Spleen (tissue), 11 donors: ENCODE data around the gene DDX24. TPM values are rescaled to one million over a fixed set of nuclear protein-coding genes. Genes with fewer than 3 reads are reported as not detected.

Experiments
- DNase-seq: peaks from one replicate; pipeline ENCODE4 v3.0.0-alpha.2; 2020
- H3K27ac ChIP-seq, 8 donors: fragments of 200-600 bp; sonication (generic) in 7 of 8; 1 replicate in 4 of 8; 2 replicates in 4 of 8; pipeline versions ENCODE4 v1.5.0 to v1.8.0; 2016 to 2021; ENCODE audit warnings: inconsistent platforms in 4 of 8, mild to moderate bottlenecking in 4 of 8, moderate library complexity in 1 of 8
- H3K27me3 ChIP-seq, 7 donors: fragments of 200-600 bp; sonication (generic) in 6 of 7; replicated peaks in 1 of 7; 1 replicate in 4 of 7; 2 replicates in 3 of 7; pipeline versions ENCODE4 v1.5.0 to v1.8.0; 2016 to 2021; ENCODE audit warnings: inconsistent platforms in 3 of 7, mild to moderate bottlenecking in 1 of 7
- H3K36me3 ChIP-seq, 6 donors: fragments of 200-600 bp; sonication (generic) in 5 of 6; 1 replicate in 4 of 6; 2 replicates in 2 of 6; pipeline versions ENCODE4 v1.5.0 to v1.8.0; 2016 to 2021; ENCODE audit warnings: inconsistent platforms in 2 of 6
- H3K4me1 ChIP-seq, 6 donors: fragments of 200-600 bp; sonication (generic) in 5 of 6; 1 replicate in 3 of 6; 2 replicates in 3 of 6; pipeline versions ENCODE4 v1.5.0 to v1.8.0; 2016 to 2021; ENCODE audit warnings: inconsistent platforms in 3 of 6
- H3K4me3 ChIP-seq, 8 donors: fragments of 200-600 bp; sonication (generic) in 7 of 8; 1 replicate in 4 of 8; 2 replicates in 4 of 8; pipeline versions ENCODE4 v1.5.0 to v1.8.0; 2016 to 2021; ENCODE audit warnings: inconsistent platforms in 4 of 8, mild to moderate bottlenecking in 4 of 8, moderate library complexity in 2 of 8
- H3K9me3 ChIP-seq, 8 donors: fragments of 200-600 bp; sonication (generic) in 7 of 8; 1 replicate in 4 of 8; 2 replicates in 4 of 8; pipeline versions ENCODE4 v1.5.0 to v1.8.0; 2016 to 2021; ENCODE audit warnings: inconsistent platforms in 4 of 8
- CTCF ChIP-seq, 11 experiments: fragments of 200-600 bp in 7 of 11; fragments of 450-650 bp in 4 of 11; sonication (generic) in 4 of 11; IDR thresholded peaks in 8 of 11; conservative IDR thresholded peaks in 3 of 11; 1 replicate in 7 of 11; 2 replicates in 4 of 11; pipeline versions ENCODE4 v1.4.0 to v1.8.0; 2016 to 2021; ENCODE audit warnings: antibody characterized with exemption in 11 of 11, inconsistent platforms in 4 of 11, mild to moderate bottlenecking in 1 of 11
- POLR2A ChIP-seq, 3 donors: fragments of 450-650 bp; IDR thresholded peaks; one replicate each; pipeline ENCODE4 v1.5.1; 2017; ENCODE audit warnings: antibody characterized with exemption in 3 of 3, mild to moderate bottlenecking in 1 of 3
- POLR2AphosphoS5 ChIP-seq, 3 donors: sonication (generic); formaldehyde crosslinking; IDR thresholded peaks; one replicate each; pipeline ENCODE4 v1.5.1; 2017; ENCODE audit warnings: antibody characterized with exemption in 3 of 3
- WGBS, 5 donors: extraction: QIAGEN DNeasy Blood & Tissue Kit in 3 of 5; methylation state at CpG; one replicate each; pipeline versions ENCODE4 v1.1.5 to v1.1.7; 2013 to 2018; 5-methylcytosine and 5-hydroxymethylcytosine counted together
- intact Hi-C: fragments of 100-400 bp; cut with DNase I; formaldehyde crosslinking; loops from one replicate; pipeline ENCODE4 v1.15.0; 2023; ENCODE audit warnings: low total_unique reads
- polyA plus RNA-seq, 3 donors: library from polyadenylated mRNA; stranded (reverse); fragments of 200-250 nt; gene quantifications; one replicate each; pipeline ENCODE4 v1.2.1, GENCODE V29; 2013
- total RNA-seq, 7 donors: library from RNA; depleted of rRNA in 3 of 7; stranded (reverse); fragments of >200 nt in 3 of 7; fragmentation: NEBNext Ultra II Directional in 4 of 7; extraction: Animal tissue kit (Norgen Biotek cat#: 25700) in 4 of 7; gene quantifications; one replicate each; pipeline versions ENCODE4 v1.1.0 to v1.2.1, GENCODE V29; 2016 to 2021
- donor health status: healthy with polysubstance abuse.
- donor health status: DM: no; HTN: no; CAD: no; lungs with moderate emphysema.
- donor health status: DM: no; HTN: no; CAD: no.
- donor health status: Bipolar disorder and iron deficiency.
- donor health status: healthy.
- donor health status: DM: no; HTN: no; CAD: no.
- donor health status: DM: yes; HTN: yes; CAD: no.

DDX24 gene
- total and polyA plus RNA-seq, 10 donors, result 70.8 to 251 (median 171) TPM

- H3K36me3 ChIP-seq, result no peaks in the 10 kb centered on the region
- peaks cover 0 to 38% (median 18%) of the 10 kb centered on the region in 6 donors for H3K4me1 ChIP-seq
- DNase-seq, result peak; percentile 96
- 0 to 2% (median 1%) methylated on average over 22 to 74 of the region's 74 CpGs for WGBS, 5 donors
- H3K9me3 ChIP-seq, result no peaks in the 10 kb centered on the region
- H3K27me3 ChIP-seq, result peaks cover 0 to 5% (median 0%) of the 10 kb centered on the region in 7 donors
- H3K4me3 ChIP-seq, result peak within 1 kb of the TSS; percentile 45 to 88 (median 61)
- TF ChIP-seq POLR2AphosphoS5 (IDR thresholded peaks at IDR 0.05) (peak; percentile 27 to 70 (median 61)), CTCF (IDR thresholded peaks at IDR 0.05 in 8 of 11, conservative IDR thresholded peaks at IDR 0.05 in 3 of 11) (no peak)
- peak within 1 kb of the TSS in 4 of 8 donors; percentile 5 to 68 (median 39) for H3K27ac ChIP-seq
- intact Hi-C loops, result no loop called here
Measured at GRCh38 chr14:94026173-94026888, 54.7 kb downstream of the DDX24 start, which contains the start of gene OTUB2. Gene OTUB2, plus strand, starts transcription at chr14:94026340. Its CDS starts 198 bp downstream, at chr14:94026538.

GRCh38 chr14:94025720-94026119 lies 55.3 kb downstream of the DDX24 start:
- H3K27ac ChIP-seq, result no peak overlapping the region
- DNase-seq, result no peak
- intact Hi-C loops, result no loop called here
- peaks cover 0 to 5% (median 0%) of the 10 kb centered on the region in 7 donors for H3K27me3 ChIP-seq
- H3K4me1 ChIP-seq, result peaks cover 0 to 38% (median 18%) of the 10 kb centered on the region in 6 donors
- no peaks in the 10 kb centered on the region for H3K36me3 ChIP-seq
- H3K9me3 ChIP-seq, result no peaks in the 10 kb centered on the region
- peak overlapping the region in 4 of 8 donors; percentile 63 to 88 (median 70) for H3K4me3 ChIP-seq
- TF ChIP-seq CTCF (IDR thresholded peaks at IDR 0.05 in 8 of 11, conservative IDR thresholded peaks at IDR 0.05 in 3 of 11) (no peak), POLR2AphosphoS5 (IDR thresholded peaks at IDR 0.05) (no peak), POLR2A (IDR thresholded peaks at IDR 0.05) (no peak)
- WGBS, 5 donors, result 60 to 68% (median 66%) methylated on average over 6 of the region's 6 CpGs

- peaks cover 0 to 5% (median 0%) of the 10 kb centered on the region in 7 donors for H3K27me3 ChIP-seq
- no peak for DNase-seq
- H3K9me3 ChIP-seq, result no peaks in the 10 kb centered on the region
- no peak overlapping the region for H3K4me3 ChIP-seq
- intact Hi-C loops, result no loop called here
- WGBS, 5 donors, result 82 to 91% (median 87%) methylated on average over 2 of the region's 2 CpGs
- H3K27ac ChIP-seq, result no peak overlapping the region
- no peak for TF ChIP-seq POLR2A (IDR thresholded peaks at IDR 0.05)
- no peak for TF ChIP-seq CTCF (IDR thresholded peaks at IDR 0.05 in 8 of 11, conservative IDR thresholded peaks at IDR 0.05 in 3 of 11)
- no peak for TF ChIP-seq POLR2AphosphoS5 (IDR thresholded peaks at IDR 0.05)
- H3K36me3 ChIP-seq, result no peaks in the 10 kb centered on the region
- H3K4me1 ChIP-seq, result peaks cover 0 to 37% (median 18%) of the 10 kb centered on the region in 6 donors
Measured at GRCh38 chr14:94024549-94024948, 56.5 kb downstream of the DDX24 start.
